Measurements from ENCODE around the gene ZNF764. TPM values are rescaled to one million over a fixed set of nuclear protein-coding genes. Genes with fewer than 3 reads are reported as not detected.

The ZNF764 gene
- total RNA-seq, 1 experiment from 2014 or later = 15.2 TPM

DNA sequence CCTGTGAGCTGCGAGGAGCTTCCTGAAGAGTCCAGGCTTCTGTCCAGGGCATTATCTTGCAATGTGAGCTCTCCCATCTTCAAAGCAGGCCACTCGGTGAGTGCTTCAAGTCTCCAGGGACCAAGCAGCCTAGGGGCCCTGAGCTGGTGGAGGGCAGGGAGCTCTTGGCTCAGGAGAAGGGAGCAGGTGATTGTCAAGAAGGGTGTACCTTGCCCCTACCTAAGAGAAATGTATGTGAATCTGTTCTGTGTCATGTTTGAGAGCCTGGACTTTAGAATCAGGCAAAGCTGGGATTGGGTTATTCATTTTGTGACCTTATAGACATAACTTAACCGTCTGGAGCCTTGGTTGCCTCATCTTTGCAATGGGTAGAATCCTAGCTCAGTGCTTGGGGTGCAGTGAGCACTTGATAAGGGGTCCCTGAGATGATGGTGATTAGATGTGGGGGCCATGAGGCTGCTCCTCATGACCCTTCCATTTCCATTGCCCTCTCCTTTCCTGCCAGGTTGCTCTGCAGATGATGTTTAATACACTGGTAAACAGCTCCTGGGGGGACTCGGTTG is 47.7 kb downstream of the ZNF764 start:
- TF ChIP-seq EZH2 (IDR thresholded peaks at IDR 0.05; ENCODE audit: borderline replicate concordance, low read depth, low read length, poor library complexity, severe bottlenecking) = no peak
- TF ChIP-seq, protein P1, sequence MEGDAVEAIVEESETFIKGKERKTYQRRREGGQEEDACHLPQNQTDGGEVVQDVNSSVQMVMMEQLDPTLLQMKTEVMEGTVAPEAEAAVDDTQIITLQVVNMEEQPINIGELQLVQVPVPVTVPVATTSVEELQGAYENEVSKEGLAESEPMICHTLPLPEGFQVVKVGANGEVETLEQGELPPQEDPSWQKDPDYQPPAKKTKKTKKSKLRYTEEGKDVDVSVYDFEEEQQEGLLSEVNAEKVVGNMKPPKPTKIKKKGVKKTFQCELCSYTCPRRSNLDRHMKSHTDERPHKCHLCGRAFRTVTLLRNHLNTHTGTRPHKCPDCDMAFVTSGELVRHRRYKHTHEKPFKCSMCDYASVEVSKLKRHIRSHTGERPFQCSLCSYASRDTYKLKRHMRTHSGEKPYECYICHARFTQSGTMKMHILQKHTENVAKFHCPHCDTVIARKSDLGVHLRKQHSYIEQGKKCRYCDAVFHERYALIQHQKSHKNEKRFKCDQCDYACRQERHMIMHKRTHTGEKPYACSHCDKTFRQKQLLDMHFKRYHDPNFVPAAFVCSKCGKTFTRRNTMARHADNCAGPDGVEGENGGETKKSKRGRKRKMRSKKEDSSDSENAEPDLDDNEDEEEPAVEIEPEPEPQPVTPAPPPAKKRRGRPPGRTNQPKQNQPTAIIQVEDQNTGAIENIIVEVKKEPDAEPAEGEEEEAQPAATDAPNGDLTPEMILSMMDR (conservative IDR thresholded peaks at IDR 0.05; ENCODE audit: low read depth, low read length) = no peak
- no peak for DNase-seq (ENCODE audit: low spot score)
- no peaks in the 10 kb centered on the region for H3K4me1 ChIP-seq (ENCODE audit: insufficient read depth, low read length, poor library complexity, severe bottlenecking)
- intact Hi-C loops (cut with micrococcal nuclease; ENCODE audit: unreplicated experiment) = no loop called here
- no peaks in the 10 kb centered on the region for H3K36me3 ChIP-seq (ENCODE audit: insufficient read depth, low read length, poor library complexity, severe bottlenecking)
- H3K27ac ChIP-seq (ENCODE audit: low read depth, low read length, poor library complexity, severe bottlenecking) = no peak overlapping the region
- no peaks in the 10 kb centered on the region for H3K27me3 ChIP-seq (replicated peaks; ENCODE audit: insufficient read depth, low read depth, low read length, poor library complexity)
- CTCF ChIA-PET = no interaction called here
- POLR2A ChIA-PET (ENCODE audit: low non-redundant PET) = no interaction called here
- no peaks in the 10 kb centered on the region for H3K9me3 ChIP-seq (ENCODE audit: low read depth, low read length, poor library complexity, severe bottlenecking)
- no TSS peak for BruUV-seq (replicated peaks)
- H3K4me3 ChIP-seq (ENCODE audit: low read depth, low read length, poor library complexity, severe bottlenecking) = no peak overlapping the region

DNA sequence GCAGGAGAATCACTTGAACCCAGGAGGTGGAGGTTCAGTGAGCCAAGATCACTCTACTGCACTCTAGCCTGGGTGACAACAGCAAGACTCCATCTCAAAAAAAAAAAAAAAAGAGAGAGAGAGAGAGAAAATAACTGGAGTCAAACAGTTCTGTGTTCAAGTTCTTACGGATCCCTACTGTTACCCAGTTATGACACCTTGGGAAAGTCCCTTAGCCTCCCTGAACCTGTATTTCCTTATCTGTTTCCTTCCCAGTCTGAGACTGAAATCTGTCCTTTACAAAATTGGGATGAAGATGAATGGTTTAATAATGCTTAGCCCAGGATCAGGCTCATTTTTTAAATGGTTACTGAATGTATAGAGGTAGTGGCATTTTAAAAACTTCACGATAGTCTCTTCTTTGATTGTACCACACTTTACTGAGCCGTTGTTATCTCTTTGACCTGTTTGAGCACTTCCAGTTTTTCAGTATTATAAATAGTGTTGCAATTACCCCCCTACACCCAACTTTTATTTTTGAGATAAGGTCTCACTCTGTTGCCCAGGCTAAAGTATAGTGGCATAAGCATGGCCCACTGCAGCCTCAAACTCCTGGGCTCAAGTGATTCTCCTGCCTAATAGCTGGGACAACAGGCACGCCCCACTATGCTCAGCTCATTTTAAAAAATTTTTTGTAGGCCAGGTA is 49.0 kb downstream of the ZNF764 start:
- H3K27me3 ChIP-seq (replicated peaks; ENCODE audit: insufficient read depth, low read depth, low read length, poor library complexity) = no peaks in the 10 kb centered on the region
- no peaks in the 10 kb centered on the region for H3K4me1 ChIP-seq (ENCODE audit: insufficient read depth, low read length, poor library complexity, severe bottlenecking)
- no peaks in the 10 kb centered on the region for H3K36me3 ChIP-seq (ENCODE audit: insufficient read depth, low read length, poor library complexity, severe bottlenecking)
- no TSS peak for BruUV-seq (replicated peaks)
- no peak overlapping the region for H3K4me3 ChIP-seq (ENCODE audit: low read depth, low read length, poor library complexity, severe bottlenecking)
- POLR2A ChIA-PET (ENCODE audit: low non-redundant PET) = no interaction called here
- DNase-seq (ENCODE audit: low spot score) = no peak
- TF ChIP-seq, protein P1 (conservative IDR thresholded peaks at IDR 0.05; ENCODE audit: low read depth, low read length) = no peak
- TF ChIP-seq EZH2 (IDR thresholded peaks at IDR 0.05; ENCODE audit: borderline replicate concordance, low read depth, low read length, poor library complexity, severe bottlenecking) = no peak
- H3K27ac ChIP-seq (ENCODE audit: low read depth, low read length, poor library complexity, severe bottlenecking) = no peak overlapping the region
- intact Hi-C loops (cut with micrococcal nuclease; ENCODE audit: unreplicated experiment) = loop anchor here (5.0 kb wide), 1 partner anchor 37 kb away; the partner anchor contains the start of gene ITGAL
- CTCF ChIA-PET = interaction anchor here (0.7 kb wide), 1 partner anchor 91 kb away, joined by 3 read pairs; no protein-coding TSS in a partner anchor
- no peaks in the 10 kb centered on the region for H3K9me3 ChIP-seq (ENCODE audit: low read depth, low read length, poor library complexity, severe bottlenecking)

Small RNAs within 50 kb of the gene (microRNA-seq; reads per million reads assigned to microRNA genes)
- gene MIR4518 = not detected

Other genes starting within 250 kb of the ZNF764 start
- gene CD2BP2, start 203.1 kb downstream of the ZNF764 start, total RNA-seq (2021) = 67.6 and 72.5 TPM in 2 replicates
- 59.3 and 66.0 TPM in 2 replicates for gene TBC1D10B, start 187.9 kb downstream of the ZNF764 start, total RNA-seq (2021)
- not detected in 2 replicates for gene MYL11, start 183.6 kb downstream of the ZNF764 start, total RNA-seq (2021)
- 0.86 and 1.3 TPM in 2 replicates for gene SEPTIN1, start 175.8 kb downstream of the ZNF764 start, total RNA-seq (2021)
- 21.6 and 22.0 TPM in 2 replicates for gene ZNF48, start 163.0 kb downstream of the ZNF764 start, total RNA-seq (2021)
- gene ZNF771, start 150.8 kb downstream of the ZNF764 start, total RNA-seq (2021) = 21.9 and 22.2 TPM in 2 replicates
- gene DCTPP1, start 128.3 kb downstream of the ZNF764 start, total RNA-seq (2021) = 92.5 and 111 TPM in 2 replicates
- 54.2 and 55.2 TPM in 2 replicates for gene SEPHS2, start 112.5 kb downstream of the ZNF764 start, total RNA-seq (2021)
- gene ITGAL, start 85.6 kb downstream of the ZNF764 start, total RNA-seq (2021) = not detected in 2 replicates
- gene ZNF768, start 31.8 kb downstream of the ZNF764 start, total RNA-seq (2021) = 32.7 and 39.5 TPM in 2 replicates
- gene ZNF747, start 23.5 kb downstream of the ZNF764 start, total RNA-seq (2021) = 10.6 and 12.7 TPM in 2 replicates
- 8.5 and 9.1 TPM in 2 replicates for gene ZNF688, start 13.3 kb upstream of the ZNF764 start, total RNA-seq (2021)
- gene ZNF785, start 27.3 kb upstream of the ZNF764 start, total RNA-seq (2021) = 21.4 and 23.2 TPM in 2 replicates
- gene ZNF689, start 52.0 kb upstream of the ZNF764 start, total RNA-seq (2021) = 18.1 and 21.1 TPM in 2 replicates
- gene PRR14, start 92.6 kb upstream of the ZNF764 start, total RNA-seq (2021) = 35.7 and 44.6 TPM in 2 replicates
- 71.2 and 79.9 TPM in 2 replicates for gene FBRS, start 100.1 kb upstream of the ZNF764 start, total RNA-seq (2021)
- 86.2 and 104 TPM in 2 replicates for gene SRCAP, start 140.8 kb upstream of the ZNF764 start, total RNA-seq (2021)
- gene PHKG2, start 190.1 kb upstream of the ZNF764 start, total RNA-seq (2021) = 35.3 and 37.8 TPM in 2 replicates
- gene CFAP119, start 203.7 kb upstream of the ZNF764 start, total RNA-seq (2021) = 11.7 and 14.1 TPM in 2 replicates
- 132 and 145 TPM in 2 replicates for gene RNF40, start 203.9 kb upstream of the ZNF764 start, total RNA-seq (2021)
- 25.3 and 26.9 TPM in 2 replicates for gene ZNF629, start 228.8 kb upstream of the ZNF764 start, total RNA-seq (2021)